ENCODE results near the gene JCAD. TPM values are rescaled to one million over a fixed set of nuclear protein-coding genes. Genes with fewer than 3 reads are reported as not detected.

The JCAD gene
- total and polyA plus RNA-seq, 9 of the 15 experiments (the other 6 are each of a cell fraction or from before 2014, with no cell fraction given): not detected

GRCh38 chr10:30041196-30042105 lies 17.9 kb downstream of the JCAD start:
- intact Hi-C loops (cut with micrococcal nuclease): no loop called here
- Histone ChIP-seq H3K27ac (ENCODE audit: extremely low read depth, low read depth, low read length) (no peak overlapping the region), H3K36me3 (ENCODE audit: control insufficient read depth, insufficient read depth, low read length) (no peaks in the 10 kb centered on the region), H3K9me3 (replicated peaks; ENCODE audit: control insufficient read depth, insufficient read depth, low read depth, low read length) (no peaks in the 10 kb centered on the region), H3K27me3 (ENCODE audit: control insufficient read depth in 2 of 2, insufficient read depth in 2 of 2, low read length in 2 of 2) (peaks cover 25 to 53% of the 10 kb centered on the region in 2 experiments; a peak in 4 of 5 replicates), H3K79me2 (ENCODE audit: control insufficient read depth, insufficient read depth, low read length) (no peaks in the 10 kb centered on the region), H3K4me3 (no peak overlapping the region), H3K9me1 (ENCODE audit: control insufficient read depth, insufficient read depth, low read length) (peaks cover 2% of the 10 kb centered on the region), H3K4me2 (ENCODE audit: insufficient read depth, low read length) (no peak overlapping the region), H3K9ac (ENCODE audit: insufficient read depth in 1 of 2, low read depth in 2 of 2, low read length in 2 of 2) (no peak overlapping the region), H3K4me1 (replicated peaks in 1 of 2; ENCODE audit: control insufficient read depth in 2 of 2, insufficient read depth in 2 of 2, low read length in 2 of 2) (no peaks in the 10 kb centered on the region), H4K20me1 (replicated peaks; ENCODE audit: control insufficient read depth, insufficient read depth, low read length) (peaks cover 3% of the 10 kb centered on the region; the same call in 1 of the 2 replicates), H2AFZ (ENCODE audit: low read depth, low read length) (no peak overlapping the region)
- WGBS (ENCODE audit: insufficient coverage, low coverage, missing lambda C conversion rate): 3% methylated on average over 7 of the region's 8 CpGs
- BruUV-seq (replicated peaks): no TSS peak
- ATAC-seq (no peak), DNase-seq (ENCODE audit: extremely low read depth in 1 of 4, low spot score in 3 of 4) (no peak), FAIRE-seq (no peak)
- no peak for TF ChIP-seq SUPT5H (IDR thresholded peaks at IDR 0.05)
- TF ChIP-seq ZNF77 (CRISPR knock-in tag; IDR thresholded peaks at IDR 0.05): no peak
- in situ Hi-C loops (cut with MboI): no loop called here
- ChIA-PET POLR2A (interaction anchor here (0.7 kb wide), 1 partner anchor 9 kb away, joined by 3 read pairs; no protein-coding TSS in a partner anchor), CTCF (ENCODE audit: low intra/inter-chr PET ratio) (no interaction called here)

DNA sequence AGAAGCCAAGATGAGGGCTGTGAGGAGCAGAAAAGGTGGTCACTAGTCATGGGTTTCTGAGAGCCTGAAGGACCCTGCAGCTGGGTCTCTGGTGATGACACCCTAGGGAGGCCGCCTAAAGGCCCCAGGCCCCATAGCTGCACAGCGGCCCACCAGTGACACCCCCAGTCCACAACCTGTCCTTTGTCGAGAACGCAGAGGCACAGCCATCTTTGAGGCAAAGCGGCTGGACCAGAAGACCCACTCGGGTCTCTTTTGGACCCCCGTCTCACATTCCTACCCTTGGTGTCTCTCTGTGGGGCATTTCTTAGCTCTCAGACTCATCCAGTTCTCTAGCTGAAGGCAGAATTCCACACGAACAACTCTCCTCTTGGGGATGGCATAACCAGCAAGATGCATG lies 18.8 kb downstream of the JCAD start:
- Histone ChIP-seq H3K4me3 (no peak overlapping the region), H3K4me1 (replicated peaks in 1 of 2; ENCODE audit: control insufficient read depth in 2 of 2, insufficient read depth in 2 of 2, low read length in 2 of 2) (no peaks in the 10 kb centered on the region), H3K9me3 (replicated peaks; ENCODE audit: control insufficient read depth, insufficient read depth, low read depth, low read length) (no peaks in the 10 kb centered on the region), H3K9ac (ENCODE audit: insufficient read depth in 1 of 2, low read depth in 2 of 2, low read length in 2 of 2) (no peak overlapping the region), H3K79me2 (ENCODE audit: control insufficient read depth, insufficient read depth, low read length) (no peaks in the 10 kb centered on the region), H4K20me1 (replicated peaks; ENCODE audit: control insufficient read depth, insufficient read depth, low read length) (peaks cover 3% of the 10 kb centered on the region; the same call in 1 of the 2 replicates), H2AFZ (ENCODE audit: low read depth, low read length) (no peak overlapping the region), H3K27ac (ENCODE audit: extremely low read depth, low read depth, low read length) (no peak overlapping the region), H3K27me3 (ENCODE audit: control insufficient read depth in 2 of 2, insufficient read depth in 2 of 2, low read length in 2 of 2) (peaks cover 25 to 55% of the 10 kb centered on the region in 2 experiments; a peak in 4 of 5 replicates), H3K9me1 (ENCODE audit: control insufficient read depth, insufficient read depth, low read length) (peaks cover 2% of the 10 kb centered on the region), H3K4me2 (ENCODE audit: insufficient read depth, low read length) (no peak overlapping the region), H3K36me3 (ENCODE audit: control insufficient read depth, insufficient read depth, low read length) (no peaks in the 10 kb centered on the region)
- FAIRE-seq (no peak), ATAC-seq (no peak), DNase-seq (ENCODE audit: extremely low read depth in 1 of 4, low spot score in 3 of 4) (no peak)
- POLR2A ChIA-PET: no interaction called here
- no TSS peak for BruUV-seq (replicated peaks)
- WGBS (ENCODE audit: insufficient coverage, low coverage, missing lambda C conversion rate): 2% methylated on average over 8 of the region's 8 CpGs
- intact Hi-C loops (cut with micrococcal nuclease) (no loop called here), in situ Hi-C loops (cut with MboI) (no loop called here)
- CTCF ChIA-PET (ENCODE audit: low intra/inter-chr PET ratio): interaction anchor here (0.6 kb wide), 1 partner anchor 276 kb away, joined by 3 read pairs; no protein-coding TSS in a partner anchor
- TF ChIP-seq, protein P1, sequence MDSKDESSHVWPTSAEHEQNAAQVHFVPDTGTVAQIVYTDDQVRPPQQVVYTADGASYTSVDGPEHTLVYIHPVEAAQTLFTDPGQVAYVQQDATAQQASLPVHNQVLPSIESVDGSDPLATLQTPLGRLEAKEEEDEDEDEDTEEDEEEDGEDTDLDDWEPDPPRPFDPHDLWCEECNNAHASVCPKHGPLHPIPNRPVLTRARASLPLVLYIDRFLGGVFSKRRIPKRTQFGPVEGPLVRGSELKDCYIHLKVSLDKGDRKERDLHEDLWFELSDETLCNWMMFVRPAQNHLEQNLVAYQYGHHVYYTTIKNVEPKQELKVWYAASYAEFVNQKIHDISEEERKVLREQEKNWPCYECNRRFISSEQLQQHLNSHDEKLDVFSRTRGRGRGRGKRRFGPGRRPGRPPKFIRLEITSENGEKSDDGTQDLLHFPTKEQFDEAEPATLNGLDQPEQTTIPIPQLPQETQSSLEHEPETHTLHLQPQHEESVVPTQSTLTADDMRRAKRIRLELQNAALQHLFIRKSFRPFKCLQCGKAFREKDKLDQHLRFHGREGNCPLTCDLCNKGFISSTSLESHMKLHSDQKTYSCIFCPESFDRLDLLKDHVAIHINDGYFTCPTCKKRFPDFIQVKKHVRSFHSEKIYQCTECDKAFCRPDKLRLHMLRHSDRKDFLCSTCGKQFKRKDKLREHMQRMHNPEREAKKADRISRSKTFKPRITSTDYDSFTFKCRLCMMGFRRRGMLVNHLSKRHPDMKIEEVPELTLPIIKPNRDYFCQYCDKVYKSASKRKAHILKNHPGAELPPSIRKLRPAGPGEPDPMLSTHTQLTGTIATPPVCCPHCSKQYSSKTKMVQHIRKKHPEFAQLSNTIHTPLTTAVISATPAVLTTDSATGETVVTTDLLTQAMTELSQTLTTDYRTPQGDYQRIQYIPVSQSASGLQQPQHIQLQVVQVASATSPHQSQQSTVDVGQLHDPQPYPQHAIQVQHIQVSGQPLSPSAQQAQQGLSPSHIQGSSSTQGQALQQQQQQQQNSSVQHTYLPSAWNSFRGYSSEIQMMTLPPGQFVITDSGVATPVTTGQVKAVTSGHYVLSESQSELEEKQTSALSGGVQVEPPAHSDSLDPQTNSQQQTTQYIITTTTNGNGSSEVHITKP (IDR thresholded peaks at IDR 0.05; ENCODE audit: partially characterized antibody): no peak
- TF ChIP-seq CXXC5 (CRISPR knock-in tag; IDR thresholded peaks at IDR 0.05) (no peak), EP300 (IDR thresholded peaks at IDR 0.05; ENCODE audit: low read length) (no peak), POLR2A (conservative IDR thresholded peaks at IDR 0.05) (no peak), POLR2G (IDR thresholded peaks at IDR 0.05; ENCODE audit: low read depth, low read length) (no peak), MEF2D (tag; conservative IDR thresholded peaks at IDR 0.05; ENCODE audit: low read depth) (no peak)

Measured in K562 (cell line).